DND-41 (cell line): ENCODE measurements around the gene TMEM256.

Experiments used
- ATAC-seq: fragments of 200-7000 bp; cut with Tn5 transposase; 3 replicates; pipeline ENCODE4 v1.9.1; 2021; ENCODE audit warnings: low read depth; ENCODE audit not compliant: insufficient read depth
- DNase-seq: peaks from one replicate; pipeline ENCODE4 v3.0.0-alpha.2; 2020
- H2AFZ ChIP-seq: 2 replicates; pipeline ENCODE4 v1.6.0; 2012; ENCODE audit warnings: low read depth, low read length
- H3K27ac ChIP-seq: 2 replicates; pipeline ENCODE4 v1.5.1; 2012; ENCODE audit warnings: low read length, inconsistent platforms
- H3K27me3 ChIP-seq: fragments of 200-600 bp; sonication (generic); 2 replicates; pipeline ENCODE4 v1.6.0; 2012; ENCODE audit warnings: low read length, mild to moderate bottlenecking, inconsistent platforms; ENCODE audit not compliant: insufficient read depth, poor library complexity
- H3K36me3 ChIP-seq: 2 replicates; pipeline ENCODE4 v1.5.1; 2012; ENCODE audit warnings: low read length, inconsistent platforms; ENCODE audit not compliant: insufficient read depth
- H3K4me1 ChIP-seq: 2 replicates; pipeline ENCODE4 v1.5.1; 2012; ENCODE audit warnings: mild to moderate bottlenecking, low read length; ENCODE audit not compliant: insufficient read depth
- H3K4me2 ChIP-seq: 2 replicates; pipeline ENCODE4 v1.6.0; 2012; ENCODE audit warnings: mild to moderate bottlenecking, moderate library complexity, low read length, inconsistent platforms; ENCODE audit not compliant: insufficient read depth
- H3K4me3 ChIP-seq, 2 experiments: fragments of 200-600 bp in 1 of 2; shearing (Covaris generic) in 1 of 2; 2 replicates each; pipeline ENCODE4 v1.5.1; 2012 to 2016; ENCODE audit warnings: inconsistent platforms in 2 of 2, low read length in 2 of 2, mild to moderate bottlenecking in 2 of 2, low read depth in 1 of 2, moderate library complexity in 1 of 2
- H3K79me2 ChIP-seq: 2 replicates; pipeline ENCODE4 v1.6.0; 2012; ENCODE audit warnings: low read length, inconsistent platforms; ENCODE audit not compliant: insufficient read depth
- H3K9ac ChIP-seq: 2 replicates; pipeline ENCODE4 v1.6.0; 2012; ENCODE audit warnings: low read depth, mild to moderate bottlenecking, inconsistent platforms, low read length, moderate library complexity
- H3K9me3 ChIP-seq: 2 replicates; pipeline ENCODE4 v1.5.1; 2012; ENCODE audit warnings: low read length, moderate library complexity, mild to moderate bottlenecking, inconsistent platforms; ENCODE audit not compliant: insufficient read depth, severe bottlenecking
- H4K20me1 ChIP-seq: 2 replicates; pipeline ENCODE4 v1.6.0; 2012; ENCODE audit warnings: low read length; ENCODE audit not compliant: insufficient read depth
- EZH2 ChIP-seq: IDR thresholded peaks from 3 replicates; pipeline ENCODE4 v1.6.1; 2012; ENCODE audit warnings: borderline replicate concordance, low read depth, mild to moderate bottlenecking, moderate library complexity, low read length, inconsistent platforms; ENCODE audit not compliant: severe bottlenecking
- TF ChIP-seq, protein P1 (sequence below): IDR thresholded peaks from 2 replicates; pipeline ENCODE4 v1.5.1; 2012; ENCODE audit warnings: borderline replicate concordance, low read length, moderate library complexity, mild to moderate bottlenecking; ENCODE audit not compliant: poor library complexity, severe bottlenecking; ENCODE audit errors: extremely low read depth

Gene TMEM256

DNA sequence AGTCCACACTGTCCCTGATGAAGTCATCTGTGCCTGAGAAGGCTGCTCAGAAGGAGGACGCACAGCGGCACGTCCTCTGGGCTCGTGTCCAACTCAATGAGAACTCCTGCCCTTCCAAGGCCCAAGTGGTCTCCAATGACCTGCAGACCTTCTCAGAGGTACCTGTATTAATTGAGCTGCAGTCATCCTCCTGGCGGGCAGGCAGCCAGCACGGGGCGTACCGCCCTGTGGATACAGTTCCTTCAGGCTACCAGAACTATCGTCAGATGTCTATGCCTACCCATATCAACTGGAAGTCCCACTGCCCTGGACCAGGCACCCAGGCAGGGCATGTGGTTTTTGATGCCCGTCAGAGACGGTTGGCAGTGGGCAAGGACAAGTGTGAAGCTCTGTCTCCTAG lies 28.4 kb upstream of the TMEM256 start:
- H3K4me3 ChIP-seq: no peak overlapping the region
- no peak overlapping the region for H2AFZ ChIP-seq
- H4K20me1 ChIP-seq: no peaks in the 10 kb centered on the region
- H3K27me3 ChIP-seq: no peaks in the 10 kb centered on the region
- peaks cover 4% of the 10 kb centered on the region; the same call in 1 of the 2 replicates for H3K36me3 ChIP-seq
- H3K9ac ChIP-seq: no peak overlapping the region
- DNase-seq: no peak
- TF ChIP-seq, protein P1, sequence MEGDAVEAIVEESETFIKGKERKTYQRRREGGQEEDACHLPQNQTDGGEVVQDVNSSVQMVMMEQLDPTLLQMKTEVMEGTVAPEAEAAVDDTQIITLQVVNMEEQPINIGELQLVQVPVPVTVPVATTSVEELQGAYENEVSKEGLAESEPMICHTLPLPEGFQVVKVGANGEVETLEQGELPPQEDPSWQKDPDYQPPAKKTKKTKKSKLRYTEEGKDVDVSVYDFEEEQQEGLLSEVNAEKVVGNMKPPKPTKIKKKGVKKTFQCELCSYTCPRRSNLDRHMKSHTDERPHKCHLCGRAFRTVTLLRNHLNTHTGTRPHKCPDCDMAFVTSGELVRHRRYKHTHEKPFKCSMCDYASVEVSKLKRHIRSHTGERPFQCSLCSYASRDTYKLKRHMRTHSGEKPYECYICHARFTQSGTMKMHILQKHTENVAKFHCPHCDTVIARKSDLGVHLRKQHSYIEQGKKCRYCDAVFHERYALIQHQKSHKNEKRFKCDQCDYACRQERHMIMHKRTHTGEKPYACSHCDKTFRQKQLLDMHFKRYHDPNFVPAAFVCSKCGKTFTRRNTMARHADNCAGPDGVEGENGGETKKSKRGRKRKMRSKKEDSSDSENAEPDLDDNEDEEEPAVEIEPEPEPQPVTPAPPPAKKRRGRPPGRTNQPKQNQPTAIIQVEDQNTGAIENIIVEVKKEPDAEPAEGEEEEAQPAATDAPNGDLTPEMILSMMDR: no peak
- TF ChIP-seq EZH2: no peak
- no peaks in the 10 kb centered on the region for H3K9me3 ChIP-seq
- H3K27ac ChIP-seq: no peak overlapping the region
- H3K4me1 ChIP-seq: peaks cover 17% of the 10 kb centered on the region
- H3K4me2 ChIP-seq: no peak overlapping the region
- no peak for ATAC-seq
- H3K79me2 ChIP-seq: peaks cover 15% of the 10 kb centered on the region

- Histone ChIP-seq H3K4me3 (no peak overlapping the region), H3K27ac (no peak overlapping the region), H3K9ac (no peak overlapping the region), H3K4me1 (peaks cover 10% of the 10 kb centered on the region), H3K4me2 (no peak overlapping the region), H3K9me3 (no peaks in the 10 kb centered on the region), H3K79me2 (peaks cover 9% of the 10 kb centered on the region), H3K36me3 (peaks cover 1% of the 10 kb centered on the region; the same call in 1 of the 2 replicates), H3K27me3 (no peaks in the 10 kb centered on the region), H4K20me1 (no peaks in the 10 kb centered on the region; the same call in 1 of the 2 replicates), H2AFZ (no peak overlapping the region)
- ATAC-seq: no peak
- no peak for DNase-seq
- TF ChIP-seq EZH2: no peak
- TF ChIP-seq, protein P1: no peak
These were observed 27.3 kb upstream of the TMEM256 start for GRCh38 chr17:7431231-7431630.

DNA sequence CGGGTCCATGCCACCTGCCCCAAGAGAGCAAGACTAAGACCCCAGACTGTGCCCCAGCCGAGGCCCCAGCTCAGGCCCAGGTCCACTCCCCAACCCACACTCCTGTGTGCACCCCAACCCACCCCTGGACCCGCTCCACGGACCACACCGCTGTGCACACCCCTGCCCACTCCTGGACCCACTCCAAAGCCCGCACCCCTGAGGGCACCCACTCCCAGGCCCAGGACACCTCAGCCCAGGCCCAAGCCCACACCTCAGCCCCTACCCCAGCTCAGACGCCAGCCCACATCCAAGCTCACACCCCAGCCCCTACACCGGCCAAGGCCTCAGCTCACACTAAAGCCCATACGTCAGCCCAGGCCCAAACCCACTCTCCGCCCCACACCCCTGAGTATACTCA lies 25.8 kb upstream of the TMEM256 start:
- no peaks in the 10 kb centered on the region for H3K79me2 ChIP-seq
- H3K9ac ChIP-seq: no peak overlapping the region
- H3K27me3 ChIP-seq: no peaks in the 10 kb centered on the region
- no peak for ATAC-seq
- H3K4me3 ChIP-seq: no peak overlapping the region
- no peak overlapping the region for H3K4me2 ChIP-seq
- H3K27ac ChIP-seq: no peak overlapping the region
- H4K20me1 ChIP-seq: no peaks in the 10 kb centered on the region; the same call in 1 of the 2 replicates
- TF ChIP-seq EZH2: no peak
- TF ChIP-seq, protein P1: no peak
- no peaks in the 10 kb centered on the region for H3K9me3 ChIP-seq
- no peak for DNase-seq
- no peak overlapping the region for H2AFZ ChIP-seq
- H3K36me3 ChIP-seq: no peaks in the 10 kb centered on the region
- H3K4me1 ChIP-seq: no peaks in the 10 kb centered on the region

- Histone ChIP-seq H3K27me3 (no peaks in the 10 kb centered on the region), H3K27ac (no peak within 1 kb of the TSS), H3K9ac (no peak within 1 kb of the TSS), H4K20me1 (no peaks in the 10 kb centered on the region; the same call in 1 of the 2 replicates), H3K4me2 (no peak within 1 kb of the TSS), H3K36me3 (no peaks in the 10 kb centered on the region), H3K4me3 (no peak within 1 kb of the TSS), H2AFZ (no peak within 1 kb of the TSS), H3K9me3 (no peaks in the 10 kb centered on the region), H3K79me2 (no peaks in the 10 kb centered on the region), H3K4me1 (no peaks in the 10 kb centered on the region)
- DNase-seq (no peak), ATAC-seq (no peak)
- TF ChIP-seq EZH2: no peak
These were observed 24.7 kb upstream of the TMEM256 start, which contains the start of gene SPEM3 for GRCh38 chr17:7428557-7428956. SPEM3 (plus strand) TSS chr17:7428857; CDS start chr17:7428903, 46 bp downstream.
